Left lung (tissue), 10 donors: Measurements from ENCODE around the gene LIMA1. TPM values are rescaled to one million over a fixed set of nuclear protein-coding genes. Genes with fewer than 3 reads are reported as not detected.

Experiments used
- ATAC-seq: fragments of 200-7000 bp; cut with Tn5 transposase; one replicate; pipeline ENCODE4 v1.9.1; 2020; ENCODE audit warnings: moderate library complexity
- DNase-seq, 4 donors: peaks; one replicate each; pipeline ENCODE4 v3.0.0-alpha.2; 2013 to 2020
- H3K27ac ChIP-seq, 2 donors: fragments of 200-600 bp; sonication (generic) in 1 of 2; one replicate each; pipeline versions ENCODE4 v1.5.0 to v1.8.0; 2020 to 2021
- H3K27me3 ChIP-seq, 2 donors: fragments of 200-600 bp; sonication (generic) in 1 of 2; one replicate each; pipeline versions ENCODE4 v1.5.0 to v1.8.0; 2020 to 2021
- H3K36me3 ChIP-seq, 2 donors: fragments of 200-600 bp; sonication (generic) in 1 of 2; one replicate each; pipeline versions ENCODE4 v1.5.0 to v1.8.0; 2020 to 2021
- H3K4me1 ChIP-seq, 2 donors: fragments of 200-600 bp; one replicate each; pipeline ENCODE4 v1.8.0; 2021
- H3K4me3 ChIP-seq, 2 donors: fragments of 200-600 bp; sonication (generic) in 1 of 2; one replicate each; pipeline versions ENCODE4 v1.5.0 to v1.8.0; 2020 to 2021; ENCODE audit warnings: mild to moderate bottlenecking in 1 of 2
- H3K9me3 ChIP-seq, 2 donors: fragments of 200-600 bp; sonication (generic) in 1 of 2; one replicate each; pipeline versions ENCODE4 v1.5.0 to v1.8.0; 2020 to 2021
- intact Hi-C, 2 donors: fragments of 100-400 bp; cut with DNase I; formaldehyde crosslinking; loops; one replicate each; pipeline versions ENCODE4 v1.11.2 to v1.14.2; 2022
- polyA plus RNA-seq, 6 donors: library from polyadenylated mRNA; unstranded; fragments of 120-200 nt; gene quantifications; one replicate each; pipeline ENCODE4 v1.2.1, GENCODE V29; 2013; ENCODE audit not compliant: insufficient read length in 6 of 6
- total RNA-seq, 2 donors: library from RNA; stranded (reverse); fragmentation: NEBNext Ultra II Directional; extraction: Animal tissue kit (Norgen Biotek cat#: 25700); gene quantifications; one replicate each; pipeline ENCODE4 v1.2.1, GENCODE V29; 2021
- TF ChIP-seq, protein P1 (sequence below), 2 donors: fragments of 200-600 bp; sonication (generic) in 1 of 2; IDR thresholded peaks; one replicate each; pipeline versions ENCODE4 v1.5.0 to v1.8.0; 2021; ENCODE audit warnings: antibody characterized with exemption in 2 of 2
- donor health status: DM: no; HTN: yes; CAD: no.
- donor health status: DM: no; HTN: no; CAD: no.

LIMA1 gene
- total and polyA plus RNA-seq, 8 donors: 71.9 to 91.0 (median 81.9) TPM

DNA sequence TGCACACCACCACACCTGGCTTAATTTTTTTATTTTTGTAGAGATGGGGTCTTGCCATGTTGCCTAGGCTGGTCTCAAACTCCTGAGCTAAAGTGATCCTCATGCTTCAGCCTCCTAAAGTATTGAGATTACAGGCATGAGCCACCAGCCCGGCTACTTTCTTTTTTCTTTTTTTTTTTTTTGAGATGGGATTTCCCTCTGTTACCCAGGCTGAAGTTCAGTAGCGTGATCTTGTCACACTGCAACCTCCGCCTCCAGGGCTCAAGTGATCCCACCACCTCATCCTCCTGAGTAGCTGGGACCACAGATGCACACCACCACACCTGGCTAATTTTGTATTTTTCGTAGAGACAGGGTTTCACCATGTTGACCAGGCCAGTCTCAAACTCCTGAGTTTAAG, 51.1 kb downstream of the LIMA1 start:
- H3K9me3 ChIP-seq: no peaks in the 10 kb centered on the region
- intact Hi-C loops: no loop called here
- H3K27me3 ChIP-seq: no peaks in the 10 kb centered on the region
- DNase-seq (no peak), ATAC-seq (no peak)
- peaks cover 0 to 8% of the 10 kb centered on the region in 2 donors for H3K36me3 ChIP-seq
- TF ChIP-seq, protein P1, sequence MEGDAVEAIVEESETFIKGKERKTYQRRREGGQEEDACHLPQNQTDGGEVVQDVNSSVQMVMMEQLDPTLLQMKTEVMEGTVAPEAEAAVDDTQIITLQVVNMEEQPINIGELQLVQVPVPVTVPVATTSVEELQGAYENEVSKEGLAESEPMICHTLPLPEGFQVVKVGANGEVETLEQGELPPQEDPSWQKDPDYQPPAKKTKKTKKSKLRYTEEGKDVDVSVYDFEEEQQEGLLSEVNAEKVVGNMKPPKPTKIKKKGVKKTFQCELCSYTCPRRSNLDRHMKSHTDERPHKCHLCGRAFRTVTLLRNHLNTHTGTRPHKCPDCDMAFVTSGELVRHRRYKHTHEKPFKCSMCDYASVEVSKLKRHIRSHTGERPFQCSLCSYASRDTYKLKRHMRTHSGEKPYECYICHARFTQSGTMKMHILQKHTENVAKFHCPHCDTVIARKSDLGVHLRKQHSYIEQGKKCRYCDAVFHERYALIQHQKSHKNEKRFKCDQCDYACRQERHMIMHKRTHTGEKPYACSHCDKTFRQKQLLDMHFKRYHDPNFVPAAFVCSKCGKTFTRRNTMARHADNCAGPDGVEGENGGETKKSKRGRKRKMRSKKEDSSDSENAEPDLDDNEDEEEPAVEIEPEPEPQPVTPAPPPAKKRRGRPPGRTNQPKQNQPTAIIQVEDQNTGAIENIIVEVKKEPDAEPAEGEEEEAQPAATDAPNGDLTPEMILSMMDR (IDR thresholded peaks at IDR 0.05): no peak
- H3K27ac ChIP-seq: no peak overlapping the region
- no peaks in the 10 kb centered on the region for H3K4me1 ChIP-seq
- H3K4me3 ChIP-seq: no peak overlapping the region

DNA sequence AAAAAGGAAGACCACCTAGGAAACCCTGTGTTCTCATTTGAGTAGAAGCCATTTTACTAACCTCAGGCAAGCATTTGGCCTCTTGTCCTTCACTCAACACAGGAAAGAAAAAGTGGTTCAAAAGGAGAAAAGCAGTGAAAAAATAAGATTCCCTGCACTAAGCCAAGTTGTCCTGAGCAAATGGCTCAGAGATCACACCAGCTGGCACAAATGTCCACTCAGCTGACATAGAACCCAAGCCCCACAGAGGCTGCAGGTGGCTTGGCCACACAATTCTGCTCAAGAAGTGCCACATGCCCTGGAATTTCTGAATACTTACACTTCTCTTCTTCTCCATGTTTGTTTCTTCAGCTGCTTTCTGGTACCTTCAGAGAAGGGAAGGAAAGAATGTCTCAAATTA, 52.0 kb downstream of the LIMA1 start:
- TF ChIP-seq, protein P1 (IDR thresholded peaks at IDR 0.05): no peak
- intact Hi-C loops: no loop called here
- H3K9me3 ChIP-seq: no peaks in the 10 kb centered on the region

DNA sequence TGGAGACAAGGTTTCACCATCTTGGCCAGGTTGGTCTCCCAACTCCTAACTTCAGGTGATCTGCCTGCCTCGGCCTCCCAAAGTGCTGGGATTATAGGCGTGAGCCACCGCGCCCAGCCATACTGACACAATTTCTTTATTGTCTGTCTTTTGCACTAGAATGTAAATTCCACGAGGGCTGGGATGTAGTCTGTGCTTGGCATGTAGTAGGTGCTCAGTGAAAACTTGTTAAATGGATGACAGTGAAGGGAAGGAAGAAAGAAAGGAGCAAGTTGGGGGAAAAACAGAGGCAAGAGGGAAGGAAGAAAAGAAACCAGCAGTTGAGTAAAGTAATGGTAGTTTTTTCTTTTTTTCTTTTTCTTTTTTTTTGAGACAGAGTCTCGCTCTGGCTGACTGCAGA, 53.1 kb downstream of the LIMA1 start:
- Histone ChIP-seq H3K36me3 (peaks cover 0 to 6% of the 10 kb centered on the region in 2 donors), H3K4me1 (peaks cover 0 to under 1% of the 10 kb centered on the region in 2 donors), H3K27ac (no peak overlapping the region), H3K27me3 (no peaks in the 10 kb centered on the region), H3K4me3 (no peak overlapping the region), H3K9me3 (no peaks in the 10 kb centered on the region)
- ATAC-seq: no peak
- TF ChIP-seq, protein P1 (IDR thresholded peaks at IDR 0.05): no peak
- no peak for DNase-seq
- intact Hi-C loops: no loop called here

More for the DNA sequence above, 52.0 kb downstream of the LIMA1 start:
- Histone ChIP-seq H3K36me3 (peaks cover 0 to 6% of the 10 kb centered on the region in 2 donors), H3K27me3 (no peaks in the 10 kb centered on the region), H3K4me1 (no peaks in the 10 kb centered on the region), H3K27ac (no peak overlapping the region), H3K4me3 (no peak overlapping the region)
- no peak for DNase-seq
- ATAC-seq: no peak

GRCh38 chr12:50224026-50224692, 59.2 kb downstream of the LIMA1 start:
- H3K27me3 ChIP-seq: no peaks in the 10 kb centered on the region
- intact Hi-C loops: no loop called here
- DNase-seq (peak in 1 of 4 donors; percentile 54), ATAC-seq (peak; percentile 89)
- no peak overlapping the region for H3K4me3 ChIP-seq
- no peaks in the 10 kb centered on the region for H3K9me3 ChIP-seq
- H3K4me1 ChIP-seq: peaks cover 8 to 36% of the 10 kb centered on the region in 2 donors
- TF ChIP-seq, protein P1 (IDR thresholded peaks at IDR 0.05): no peak
- H3K27ac ChIP-seq: peak overlapping the region; percentile 47 to 55
- no peaks in the 10 kb centered on the region for H3K36me3 ChIP-seq

DNA sequence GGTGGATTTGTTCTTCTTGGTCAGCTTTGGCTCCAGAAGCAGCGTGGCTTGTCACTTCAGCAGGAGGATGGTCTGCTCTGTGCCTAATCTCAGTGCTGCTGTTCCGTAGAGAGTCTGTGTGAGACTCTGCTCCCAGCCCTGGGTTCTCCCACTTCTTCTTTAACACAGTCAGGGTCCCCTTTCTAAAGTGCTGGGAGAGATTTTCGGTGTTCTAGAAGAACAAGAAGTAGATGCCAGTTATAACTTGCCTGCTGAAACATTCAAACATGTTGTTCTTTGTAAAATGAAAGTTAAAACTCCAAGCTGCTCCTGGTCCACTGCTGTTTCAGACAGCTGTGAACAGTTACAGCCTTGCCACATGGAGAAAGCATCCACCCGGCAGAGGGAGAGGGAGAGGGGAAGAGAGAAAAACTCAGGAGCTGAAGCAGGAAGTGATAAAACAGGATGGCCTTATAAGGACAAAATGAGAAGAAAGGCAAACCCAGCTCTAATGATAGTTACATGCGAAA, 61.0 kb downstream of the LIMA1 start:
- DNase-seq: peak in 3 of 4 donors; percentile 51 to 89 (median 80)
- Histone ChIP-seq H3K4me1 (peaks cover 8 to 42% of the 10 kb centered on the region in 2 donors), H3K27ac (peak overlapping the region; percentile 63 to 81), H3K36me3 (peaks cover 0 to 13% of the 10 kb centered on the region in 2 donors), H3K27me3 (no peaks in the 10 kb centered on the region), H3K4me3 (peak overlapping the region; percentile 35 to 44), H3K9me3 (no peaks in the 10 kb centered on the region)
- intact Hi-C loops: no loop called here
- peak; percentile 61 for ATAC-seq
- TF ChIP-seq, protein P1 (IDR thresholded peaks at IDR 0.05): no peak
